Measurements from ENCODE around the gene MBNL2.

Gene MBNL2

DNA sequence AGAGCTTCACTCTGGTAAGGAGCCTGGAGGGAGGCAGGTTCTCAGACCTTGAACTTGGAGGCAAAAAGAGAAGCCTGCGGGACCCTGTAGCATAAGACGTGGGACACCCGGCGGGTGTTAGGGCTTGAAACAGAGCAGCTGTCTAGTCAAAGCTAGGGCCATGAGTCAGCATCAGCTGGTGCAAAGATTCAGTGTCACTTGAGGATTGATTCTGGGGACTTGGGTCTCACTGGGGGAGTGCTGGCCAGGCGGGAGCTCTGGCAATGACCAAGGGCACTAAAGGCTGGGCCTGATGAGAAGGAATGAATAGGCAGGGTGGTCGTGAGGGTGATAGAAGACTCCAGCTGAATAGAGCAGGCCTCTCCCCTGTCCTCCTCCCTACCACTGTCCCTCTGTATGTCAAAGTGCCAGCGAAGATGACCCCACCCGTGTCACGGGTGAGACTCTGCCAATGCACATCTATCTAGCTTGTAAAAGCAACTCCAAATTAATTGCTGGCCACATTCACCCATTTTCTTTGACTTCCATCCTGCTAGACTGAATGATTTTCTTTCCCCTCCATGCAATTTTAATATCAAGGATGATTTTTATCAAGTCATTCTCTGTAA lies 97.1 kb downstream of the MBNL2 start:
- DNase-seq: peak in 19 of 51 donors; percentile 6 to 49 (median 26)

GRCh38 chr13:97321101-97321500 lies 99.0 kb downstream of the MBNL2 start:
- no peak for DNase-seq

GRCh38 chr13:97321616-97322321 lies 99.6 kb downstream of the MBNL2 start:
- no peak for DNase-seq

DNA sequence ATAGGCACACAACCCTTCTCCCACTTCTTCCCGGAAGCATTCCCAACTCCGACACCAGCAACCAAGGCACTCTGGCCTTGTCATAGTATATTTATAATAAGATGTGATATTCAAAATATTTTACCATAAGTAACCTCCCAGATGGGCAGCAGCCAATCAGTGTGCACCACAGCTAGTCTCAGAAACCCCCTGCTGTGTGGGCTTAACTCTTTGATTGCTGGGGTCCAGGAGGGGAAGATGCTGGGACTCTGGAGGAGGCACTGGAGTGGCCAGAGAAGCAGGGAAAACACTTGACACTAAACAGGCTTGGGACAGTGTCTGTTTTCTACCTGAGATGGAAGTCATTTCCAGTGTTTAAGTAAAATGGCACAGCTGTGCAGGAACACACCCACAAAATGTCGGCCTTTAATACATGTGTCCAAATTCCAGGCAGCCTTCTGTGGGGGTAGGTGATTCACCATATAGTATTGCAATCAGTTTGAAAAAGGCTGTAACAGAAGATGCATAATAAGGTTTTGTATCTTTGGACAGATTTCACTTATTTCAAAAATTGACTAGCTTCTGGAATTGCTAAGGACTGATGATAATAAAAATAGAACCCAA lies 100.7 kb downstream of the MBNL2 start:
- DNase-seq: no peak

GRCh38 chr13:97324115-97324514 lies 102.0 kb downstream of the MBNL2 start:
- DNase-seq: no peak

DNA sequence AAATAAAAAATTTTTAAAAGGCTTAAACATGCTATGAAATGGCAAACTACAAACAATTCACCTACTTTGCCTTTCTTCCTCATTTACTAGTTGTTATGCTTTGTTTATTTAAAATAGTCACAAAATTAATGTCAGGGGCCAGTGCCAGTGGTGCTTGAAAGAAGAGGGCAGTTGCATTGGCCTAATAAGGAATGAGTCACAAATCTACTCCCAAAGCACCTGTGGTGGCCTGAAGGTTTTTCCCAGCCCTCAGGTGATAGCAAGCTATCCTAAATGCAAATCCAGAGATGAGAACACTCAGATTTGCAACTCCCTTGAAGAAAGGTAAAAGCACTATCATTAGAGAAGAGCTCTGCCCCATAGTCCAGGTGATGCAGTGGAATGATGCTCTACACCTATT lies 103.6 kb downstream of the MBNL2 start:
- no peak for DNase-seq

GRCh38 chr13:97327086-97327485 lies 105.0 kb downstream of the MBNL2 start:
- DNase-seq: no peak

DNA sequence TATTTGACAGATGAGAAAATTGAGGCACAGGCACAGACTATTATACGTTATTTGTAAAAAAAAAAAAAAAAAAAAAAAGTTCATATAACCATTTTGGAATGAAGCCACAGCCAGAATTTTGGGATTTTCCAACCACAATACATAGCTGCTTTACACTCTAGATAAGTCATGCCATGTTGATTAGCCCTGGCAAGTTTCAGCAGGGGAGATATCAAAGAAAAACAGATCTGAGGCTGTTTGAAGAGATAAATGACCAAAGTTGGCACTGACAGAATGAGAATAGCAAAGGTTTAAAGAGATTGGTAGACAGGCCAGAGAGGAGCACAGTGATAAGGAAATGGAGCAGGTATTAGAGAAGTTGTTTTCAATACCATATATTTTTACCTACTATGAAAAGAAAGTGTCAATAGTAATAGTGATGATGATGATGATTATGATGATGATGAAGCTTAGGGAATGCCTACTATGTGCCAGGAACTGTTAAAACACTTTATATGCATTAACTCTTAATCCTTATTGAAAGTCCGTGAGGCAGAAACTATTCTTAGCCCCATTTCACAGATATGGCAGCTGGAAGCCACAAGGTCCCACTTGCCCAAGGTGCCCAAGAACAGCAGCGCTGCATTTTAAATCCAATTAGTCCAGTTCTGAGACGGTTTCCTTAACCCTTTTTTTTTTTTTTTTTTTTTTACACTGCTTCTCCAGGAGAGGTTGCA lies 105.5 kb downstream of the MBNL2 start:
- no peak for DNase-seq

- DNase-seq: no peak
Measured at GRCh38 chr13:97328222-97328790, 106.2 kb downstream of the MBNL2 start.

DNA sequence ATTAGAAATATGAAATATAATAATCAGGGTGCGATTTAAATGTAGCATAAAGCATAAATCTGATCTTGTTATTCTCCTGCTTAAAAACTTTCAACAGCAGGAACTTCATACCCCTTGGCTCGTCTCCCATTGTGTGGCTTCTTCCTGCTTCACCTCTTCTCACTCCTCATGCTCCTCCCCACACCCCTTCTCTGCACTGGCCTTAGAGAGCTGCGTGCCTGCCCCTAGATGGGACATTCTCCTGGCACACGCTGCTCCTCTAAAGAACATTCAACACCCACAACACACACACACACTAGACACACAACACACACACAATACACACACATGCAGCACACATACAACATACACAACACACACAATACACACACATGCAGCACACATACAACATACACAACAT lies 107.2 kb downstream of the MBNL2 start:
- no peak for DNase-seq

- no peak for DNase-seq
Measured at GRCh38 chr13:97330448-97330847, 108.3 kb downstream of the MBNL2 start.

DNA sequence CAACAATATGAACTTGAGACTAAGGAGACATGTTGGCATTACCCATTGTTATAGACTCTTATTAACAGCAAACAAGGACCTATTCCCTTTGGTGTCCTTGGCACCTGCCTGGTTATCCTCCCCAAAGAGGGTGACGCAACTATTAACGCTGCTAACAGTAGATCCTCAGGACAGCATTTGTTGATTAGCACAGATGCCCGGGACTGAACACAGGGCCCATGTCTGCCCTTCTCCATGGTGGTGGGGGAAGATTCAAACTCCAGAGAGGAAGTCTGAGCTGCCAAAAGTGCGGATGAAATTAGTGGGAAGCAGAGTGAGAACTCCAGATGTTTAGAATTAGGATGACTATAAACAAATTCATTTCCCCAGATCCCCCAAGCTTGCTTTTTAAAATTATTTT lies 110.6 kb downstream of the MBNL2 start:
- no peak for DNase-seq

- DNase-seq: peak in 1 of 51 donors; percentile 59
Measured at GRCh38 chr13:97333983-97334382, 111.8 kb downstream of the MBNL2 start.

DNA sequence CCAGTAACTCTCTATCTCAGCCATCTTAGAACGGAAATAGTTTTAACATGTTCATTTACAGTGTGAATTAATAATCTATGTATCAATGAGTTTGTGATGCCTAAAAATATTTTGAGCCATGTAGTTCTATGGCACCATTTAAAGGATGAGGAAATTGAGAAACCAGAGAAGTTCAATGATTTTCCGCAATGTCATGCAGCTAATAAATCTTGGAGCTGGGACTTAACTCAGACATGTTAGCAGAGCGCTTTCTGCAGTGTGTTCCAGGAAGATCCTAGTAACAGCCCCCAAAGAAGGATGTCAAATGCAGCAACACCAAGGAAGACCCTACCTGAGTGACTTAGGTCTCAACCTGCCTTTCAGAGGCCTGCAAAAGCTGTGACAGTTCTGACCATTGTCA lies 112.6 kb downstream of the MBNL2 start:
- DNase-seq: no peak

DNA sequence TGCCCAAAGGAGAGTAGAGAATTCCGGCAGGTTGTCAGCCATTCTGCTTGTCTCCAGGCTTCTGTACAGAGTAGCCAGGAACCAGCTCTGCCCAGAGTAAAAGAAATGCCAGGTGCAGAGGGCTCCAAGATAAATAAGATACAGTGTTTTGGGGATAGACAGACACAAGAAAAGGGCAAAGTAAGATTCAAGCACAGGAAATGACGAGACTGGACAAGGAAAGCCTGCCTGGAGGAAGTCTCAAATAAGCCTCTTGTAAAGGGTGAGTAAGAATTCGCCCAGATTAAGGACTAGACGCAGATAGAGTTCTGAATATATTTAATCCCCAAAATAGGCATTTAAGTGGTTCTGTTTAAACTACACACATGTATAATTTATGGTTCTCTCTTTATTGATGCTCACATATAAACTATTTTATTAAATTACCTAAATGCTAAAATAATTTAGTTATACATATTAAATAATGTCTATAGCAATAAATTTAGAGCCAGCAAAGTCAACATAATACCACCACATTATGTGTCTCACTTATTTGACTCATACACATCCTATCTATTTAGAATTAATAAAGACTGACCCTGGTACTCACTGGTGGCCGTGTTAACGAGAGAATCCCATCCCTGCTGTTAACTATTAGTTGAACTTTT lies 113.5 kb downstream of the MBNL2 start:
- no peak for DNase-seq

GRCh38 chr13:97337985-97338499 lies 115.9 kb downstream of the MBNL2 start:
- DNase-seq: no peak

DNA sequence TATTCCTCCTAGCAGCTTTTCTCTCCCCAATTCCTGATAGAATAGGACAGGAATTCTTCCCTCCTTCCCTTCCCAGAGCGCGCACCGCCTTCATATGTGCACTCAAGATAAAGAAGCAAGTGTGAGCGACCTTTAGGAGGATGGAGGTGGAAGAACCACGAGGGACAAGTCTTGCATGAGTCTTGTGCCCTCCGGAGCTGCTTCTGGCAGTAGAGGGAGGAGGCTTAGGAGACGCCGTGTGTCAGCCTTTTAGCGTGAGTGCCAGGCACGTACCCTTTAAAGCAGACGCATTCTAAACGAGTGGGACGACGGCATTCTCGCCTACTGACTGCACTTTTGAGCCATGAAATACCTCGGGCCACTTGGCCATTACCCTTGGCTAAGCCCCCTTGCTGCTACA lies 116.4 kb downstream of the MBNL2 start:
- peak in 3 of 51 donors; percentile 5 to 32 (median 27) for DNase-seq

- DNase-seq: peak in 29 of 51 donors; percentile 6 to 69 (median 39)
Measured at GRCh38 chr13:97339019-97339987, 117.2 kb downstream of the MBNL2 start.

DNA sequence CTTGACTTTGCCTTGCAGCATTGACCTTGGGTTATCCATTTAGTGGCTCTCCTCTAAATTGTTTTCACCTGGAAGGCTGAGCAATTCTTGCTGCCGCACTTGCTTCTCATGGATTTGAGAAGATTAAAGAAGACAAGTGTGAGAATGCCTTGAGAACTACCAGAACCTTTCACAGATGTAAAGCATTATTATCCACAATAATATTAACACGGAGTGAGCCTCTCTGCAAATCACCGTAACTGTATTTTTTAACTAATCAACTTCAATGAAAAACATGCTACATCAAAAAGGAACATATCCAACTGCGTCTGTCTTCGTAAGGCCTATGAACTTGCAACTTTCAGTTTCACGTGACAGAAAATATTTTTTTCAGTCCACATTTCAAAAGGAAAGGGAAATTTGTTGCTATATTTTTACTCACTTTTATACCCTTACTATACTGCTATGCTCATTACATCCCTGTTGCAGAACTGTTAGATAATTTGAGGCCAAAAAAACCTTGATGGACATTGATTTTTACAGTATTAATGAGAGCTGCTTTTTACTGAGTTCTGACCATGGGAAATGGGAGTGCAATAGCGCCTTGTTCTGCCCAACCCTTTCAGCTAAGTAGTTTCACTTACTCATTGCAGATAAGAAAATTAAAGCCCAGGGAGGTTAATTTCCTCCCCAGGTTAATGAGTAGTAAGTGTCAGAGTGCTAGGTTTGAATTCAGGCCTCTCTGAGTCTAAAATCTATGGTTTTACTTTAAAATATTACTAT lies 118.0 kb downstream of the MBNL2 start:
- no peak for DNase-seq

All from hypothalamus (tissue), 51 donors.